ENCODE measurements around the gene NAA16.

NAA16 gene

DNA sequence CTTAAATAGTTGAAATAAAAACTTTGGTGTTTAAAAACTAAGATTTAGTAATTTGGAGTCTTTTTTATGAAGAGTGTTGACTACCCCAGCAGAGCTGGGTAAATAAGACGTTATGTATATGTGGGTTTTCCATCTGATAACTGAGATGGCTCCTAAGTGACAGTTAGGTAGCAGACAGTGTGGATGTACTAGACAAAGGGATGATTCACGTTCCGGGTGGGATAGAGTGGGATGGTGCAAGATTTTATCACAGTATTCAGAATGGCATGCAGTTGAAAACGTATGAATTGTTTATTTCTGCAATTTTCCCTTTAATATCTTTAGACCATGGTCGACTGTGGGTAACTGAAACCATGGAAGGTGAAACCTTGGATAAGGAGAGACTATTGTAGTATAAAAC lies 50.4 kb downstream of the NAA16 start:
- DNase-seq = no peak

DNA sequence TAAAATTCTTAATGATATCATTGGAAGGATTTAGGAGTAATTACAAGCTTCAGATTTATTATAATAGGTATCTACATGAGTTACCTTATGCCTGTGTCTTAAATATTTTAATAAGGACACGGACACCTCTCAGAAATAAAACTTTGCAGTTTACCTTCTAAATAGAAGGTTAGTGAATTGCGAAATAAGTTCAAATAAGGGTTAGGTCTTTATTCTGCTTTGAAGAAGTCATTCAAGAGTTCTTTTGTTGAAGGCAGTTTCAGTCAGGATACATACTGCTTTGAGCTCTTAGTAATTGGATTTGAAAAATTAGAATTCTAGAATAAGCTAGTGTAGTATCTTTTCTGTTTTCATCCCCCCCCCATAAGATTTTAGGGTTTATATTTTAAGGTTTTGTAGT lies 53.0 kb downstream of the NAA16 start:
- no peak for DNase-seq

DNA sequence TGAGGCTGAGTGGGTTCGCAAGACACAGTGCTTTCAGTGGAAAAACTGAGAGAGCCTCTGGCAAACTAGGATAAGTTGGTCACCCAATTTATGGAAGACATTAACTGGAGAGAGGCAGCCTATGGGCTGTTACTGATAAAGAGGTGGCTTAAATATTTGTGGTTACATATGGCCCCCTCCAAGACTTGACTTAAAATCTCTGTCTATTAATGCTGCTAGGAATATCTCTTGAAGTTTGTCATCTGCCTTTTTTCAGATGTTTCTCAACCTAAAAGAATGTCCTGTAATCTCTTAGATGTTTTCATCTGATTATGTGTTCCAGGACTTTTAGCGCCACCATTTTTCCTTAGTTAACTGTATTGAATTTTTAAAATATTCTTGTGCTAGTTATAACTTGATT lies 54.6 kb downstream of the NAA16 start:
- DNase-seq = no peak

DNA sequence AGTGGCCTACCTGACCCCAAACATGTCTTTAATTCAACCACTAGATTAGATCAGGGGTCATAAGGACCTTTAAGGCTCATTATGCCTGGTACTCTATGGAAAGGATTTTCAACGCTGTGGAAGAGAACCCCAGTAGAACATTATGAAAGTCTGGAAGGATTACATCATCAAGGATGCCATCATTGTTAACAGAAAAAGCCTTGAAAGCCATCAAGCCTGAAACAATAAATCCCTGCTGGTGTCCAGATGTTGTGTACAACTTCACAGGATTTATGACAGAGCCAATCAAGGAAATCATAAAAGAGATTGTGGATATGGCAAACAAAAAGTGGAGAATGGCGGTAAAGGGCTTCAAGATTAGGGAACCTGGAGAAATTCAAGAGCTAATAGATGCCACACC lies 59.7 kb downstream of the NAA16 start:
- DNase-seq = no peak

DNA sequence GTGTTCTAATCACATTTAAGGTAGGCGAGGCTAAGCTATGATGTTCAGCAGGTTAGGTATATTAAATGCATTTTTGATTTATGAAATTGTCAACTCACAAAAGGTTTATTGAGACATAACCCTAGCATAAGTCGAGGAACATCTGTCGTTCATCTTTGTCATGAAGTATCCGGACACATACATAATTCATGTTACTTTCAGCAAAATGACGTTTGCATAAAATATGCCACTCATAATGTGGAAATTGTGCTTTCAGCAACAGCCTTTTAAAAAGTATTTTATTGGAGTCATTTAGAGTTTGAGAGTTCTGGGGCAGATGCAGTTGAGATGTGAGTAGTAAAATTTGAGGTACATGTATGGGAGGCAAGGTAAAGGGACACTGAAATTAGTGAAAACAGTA lies 66.4 kb downstream of the NAA16 start:
- no peak for DNase-seq

DNA sequence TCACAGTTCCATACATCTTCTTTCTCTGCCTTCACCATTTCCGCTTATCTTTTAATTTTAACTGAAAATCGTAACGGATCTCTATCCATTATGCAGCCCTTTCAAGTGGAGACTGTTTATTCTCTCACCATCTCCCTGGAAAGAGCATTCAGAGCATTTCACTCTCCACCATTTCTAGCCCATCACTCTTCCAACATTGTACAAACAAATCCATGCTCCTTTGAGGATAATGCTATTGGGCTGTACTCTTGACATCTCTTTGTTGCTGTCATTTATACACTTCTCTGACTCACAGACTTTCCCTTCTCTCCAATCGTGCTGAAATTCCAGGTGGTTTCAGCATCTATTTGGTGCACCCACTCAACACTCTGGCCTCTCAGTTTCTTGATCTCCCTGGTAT lies 71.4 kb downstream of the NAA16 start:
- no peak for DNase-seq

DNA sequence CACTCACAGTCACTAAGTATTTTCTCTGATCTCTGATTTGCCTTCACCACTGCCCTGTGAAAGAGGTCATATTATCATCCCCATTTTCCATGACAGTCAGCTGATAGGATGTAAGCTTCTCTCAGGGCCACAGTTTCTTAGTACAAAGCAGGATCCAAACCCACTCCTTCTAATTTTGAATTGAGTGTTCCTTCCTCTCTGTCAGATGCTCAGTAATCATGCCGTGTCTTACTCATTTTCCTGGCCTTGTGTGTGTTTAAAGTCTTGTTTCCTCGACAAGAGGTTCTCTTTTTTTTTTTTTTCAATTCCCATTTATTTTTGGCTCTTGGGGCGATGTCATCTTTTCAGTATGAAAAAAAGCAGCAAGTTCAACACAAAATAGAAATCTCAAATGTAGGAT lies 72.3 kb downstream of the NAA16 start:
- DNase-seq = no peak

DNA sequence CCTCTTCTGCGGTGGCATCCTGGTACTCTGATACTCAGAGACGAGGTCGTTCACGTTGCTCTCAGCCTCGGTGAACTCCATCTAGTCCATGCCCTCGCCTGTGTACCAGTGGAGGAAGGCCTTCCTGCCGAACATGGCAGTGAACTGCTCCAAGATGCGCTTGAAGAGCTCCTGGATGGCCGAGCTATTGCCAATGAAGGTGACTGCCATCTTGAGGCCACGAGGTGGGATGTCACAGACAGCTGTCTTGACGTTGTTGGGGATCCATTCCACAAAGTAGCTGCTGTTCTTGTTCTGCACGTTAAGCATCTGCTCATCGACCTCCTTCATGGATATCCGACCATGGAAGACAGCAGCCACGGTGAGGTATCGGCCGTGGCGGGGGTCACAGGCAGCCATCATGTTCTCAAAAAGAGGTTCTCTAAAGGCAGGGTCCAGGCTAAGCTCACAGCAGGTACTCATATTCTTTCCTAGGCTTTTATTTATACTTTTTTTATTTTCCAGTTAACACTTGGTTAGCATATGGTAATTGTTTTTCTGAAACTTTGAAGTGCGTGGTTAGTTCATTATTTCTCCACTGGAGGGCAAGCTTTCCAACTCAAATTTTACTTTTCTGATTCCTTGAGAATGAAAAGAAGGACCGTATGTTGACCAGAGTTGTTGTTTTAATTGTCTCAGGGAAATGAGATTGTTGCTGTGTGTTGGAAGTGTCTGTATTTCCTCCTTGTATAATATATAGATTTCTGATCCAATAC lies 73.9 kb downstream of the NAA16 start:
- no peak for DNase-seq

DNA sequence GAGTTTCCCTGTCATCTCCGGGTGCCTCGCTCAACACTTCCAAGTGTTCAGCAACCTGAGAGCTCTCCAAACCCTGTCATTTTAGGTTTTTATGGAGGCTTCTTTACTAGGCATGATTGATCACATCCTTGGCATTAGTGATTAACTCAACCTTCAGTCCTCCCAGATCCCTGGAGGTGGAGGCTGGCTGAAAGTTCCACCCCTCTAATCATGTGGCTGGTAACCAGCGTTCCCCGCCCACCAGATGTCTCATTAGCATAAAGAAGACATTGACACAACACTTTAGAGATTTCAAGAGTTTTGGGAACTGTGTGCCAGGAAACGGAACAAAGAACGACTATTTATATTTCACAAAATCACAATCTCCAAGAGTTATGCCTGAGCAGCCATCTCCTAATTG lies 75.1 kb downstream of the NAA16 start:
- no peak for DNase-seq

DNA sequence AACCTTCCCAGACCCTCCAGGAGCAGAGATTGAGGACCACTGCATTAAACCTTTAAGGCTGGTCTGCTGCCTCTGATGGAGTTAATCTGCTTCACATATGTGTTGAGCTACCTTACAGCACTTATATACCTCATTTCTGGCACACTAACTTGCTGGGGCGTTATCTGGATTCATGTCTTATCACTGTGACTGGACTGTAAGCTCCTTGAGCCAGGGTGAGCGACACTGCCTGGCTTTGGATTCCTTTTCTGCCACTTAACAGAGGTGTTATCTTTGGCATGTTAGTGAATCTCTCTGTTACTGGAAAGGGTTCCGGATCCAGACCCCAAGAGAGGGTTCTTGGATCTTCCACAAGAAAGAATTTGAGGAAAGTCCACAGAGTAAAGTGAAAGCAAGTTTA lies 76.5 kb downstream of the NAA16 start:
- DNase-seq = no peak

DNA sequence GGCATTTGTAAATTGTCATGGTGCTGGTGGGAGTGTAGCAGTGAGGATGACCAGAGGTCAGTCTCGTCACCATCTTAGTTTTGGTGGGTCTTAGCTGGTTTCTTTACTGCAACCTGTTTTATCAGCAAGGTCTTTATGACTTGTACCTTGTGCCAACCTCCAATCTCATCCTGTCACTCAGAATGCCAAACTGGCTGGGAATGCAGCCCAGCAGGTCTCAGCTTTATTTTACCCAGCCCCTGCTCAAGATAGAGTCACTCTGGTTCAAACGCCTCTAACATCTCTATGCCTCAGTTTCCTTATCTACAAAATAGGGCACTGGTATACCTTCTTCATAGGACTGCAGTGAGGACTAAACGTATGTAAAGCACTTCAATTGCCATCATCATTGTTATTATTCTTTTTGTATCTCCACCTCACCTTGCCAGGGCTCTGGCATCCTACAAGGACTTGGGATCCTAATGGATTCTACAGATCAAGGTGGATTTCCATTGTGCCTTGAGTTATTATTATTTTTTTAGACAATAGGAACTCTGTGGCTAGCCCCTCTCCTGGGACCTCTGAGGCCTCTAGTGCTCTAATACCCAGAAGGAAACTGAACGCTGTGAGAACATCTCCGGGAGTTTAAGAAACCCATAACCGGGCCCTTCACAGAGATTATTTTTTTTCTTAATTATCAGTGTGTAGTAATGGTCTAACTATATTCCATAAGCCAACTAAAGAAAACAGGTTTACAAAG lies 77.2 kb downstream of the NAA16 start:
- DNase-seq = no peak

DNA sequence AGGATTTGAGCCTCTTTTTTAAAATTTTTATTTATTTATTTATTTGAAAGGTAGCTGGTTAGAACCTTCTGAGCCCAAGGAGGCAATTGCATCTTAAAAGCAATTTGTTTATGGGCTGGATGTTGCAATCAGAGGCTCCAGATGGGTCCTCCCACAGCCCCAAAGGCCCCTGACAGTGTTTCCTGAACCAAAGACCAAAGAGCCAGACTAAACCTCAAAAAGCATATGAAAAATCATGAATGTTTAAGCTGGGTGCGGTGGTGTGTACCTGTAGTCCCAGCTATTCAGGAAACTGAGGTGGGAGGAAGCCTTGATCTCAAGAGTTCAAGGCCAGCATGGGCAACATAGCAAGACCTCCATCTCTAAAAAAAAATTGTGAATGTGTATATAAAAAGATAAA lies 78.5 kb downstream of the NAA16 start:
- DNase-seq = no peak

DNA sequence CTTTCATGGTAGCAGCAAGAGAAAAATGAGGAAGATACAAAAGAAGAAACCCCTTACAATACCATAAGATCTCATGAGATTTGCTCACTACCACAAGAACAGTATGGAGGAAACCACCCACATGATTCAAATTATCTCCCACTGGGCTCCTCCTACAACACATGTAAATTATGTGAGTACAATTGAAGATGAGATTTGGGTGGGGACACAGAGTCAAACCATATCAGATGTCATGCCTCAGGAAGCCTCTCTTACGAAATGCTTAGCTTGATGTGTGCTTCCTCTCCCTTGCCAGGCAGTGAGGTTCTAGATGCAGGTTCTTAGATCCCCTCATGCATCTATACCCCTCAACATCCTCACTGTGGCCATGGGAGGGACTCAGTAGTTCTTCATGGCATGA lies 83.1 kb downstream of the NAA16 start:
- no peak for DNase-seq

DNA sequence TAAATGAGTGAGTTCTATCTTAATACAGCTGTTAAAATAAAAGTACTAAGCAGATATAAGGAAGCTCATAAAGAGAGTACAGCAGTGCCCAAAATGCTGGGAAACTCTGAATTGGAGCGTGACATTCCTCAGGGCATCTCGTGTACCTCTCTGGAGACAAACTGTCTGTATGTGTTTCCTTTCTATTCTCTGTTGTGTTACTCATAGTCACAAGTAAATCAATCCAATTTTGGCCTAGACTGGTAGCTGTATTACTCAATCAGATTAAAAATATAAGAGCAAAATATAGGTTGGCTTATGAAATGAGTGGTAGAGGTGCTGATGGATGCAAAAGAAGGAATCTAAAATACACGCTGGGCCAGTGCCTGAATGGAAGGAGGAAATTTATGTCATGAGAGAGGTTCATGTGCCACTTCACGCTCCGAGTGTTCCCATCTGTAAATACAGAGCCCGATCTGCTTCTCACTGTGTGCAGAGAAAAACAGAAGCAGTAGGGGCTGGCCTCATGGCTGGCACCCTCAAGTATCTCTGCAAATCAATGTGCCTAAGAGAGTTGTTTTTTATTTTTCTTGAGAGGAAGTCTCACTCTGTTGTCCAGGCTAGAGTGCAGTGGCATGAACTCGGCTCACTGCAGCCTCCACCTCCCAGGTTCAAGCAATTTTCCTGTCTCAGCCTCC lies 87.6 kb downstream of the NAA16 start:
- no peak for DNase-seq

DNA sequence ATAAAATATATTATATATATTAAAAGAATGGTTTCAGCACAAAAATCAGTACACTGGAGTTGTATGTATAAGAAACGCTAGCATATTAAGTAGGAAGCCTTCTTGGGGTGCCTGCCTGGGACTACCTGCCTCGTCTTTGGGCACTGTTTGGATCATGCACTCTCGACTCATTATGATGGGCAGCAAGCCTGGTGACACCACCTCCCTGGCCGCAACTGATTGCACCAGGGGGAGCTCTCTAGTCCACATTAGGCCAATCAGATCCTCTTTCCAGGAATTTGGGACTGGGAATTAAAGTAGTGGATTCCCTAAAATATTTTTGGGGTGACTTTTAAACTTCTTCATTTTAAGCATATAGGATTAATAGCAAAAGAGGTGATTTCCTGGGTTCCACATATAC lies 90.3 kb downstream of the NAA16 start:
- no peak for DNase-seq

DNA sequence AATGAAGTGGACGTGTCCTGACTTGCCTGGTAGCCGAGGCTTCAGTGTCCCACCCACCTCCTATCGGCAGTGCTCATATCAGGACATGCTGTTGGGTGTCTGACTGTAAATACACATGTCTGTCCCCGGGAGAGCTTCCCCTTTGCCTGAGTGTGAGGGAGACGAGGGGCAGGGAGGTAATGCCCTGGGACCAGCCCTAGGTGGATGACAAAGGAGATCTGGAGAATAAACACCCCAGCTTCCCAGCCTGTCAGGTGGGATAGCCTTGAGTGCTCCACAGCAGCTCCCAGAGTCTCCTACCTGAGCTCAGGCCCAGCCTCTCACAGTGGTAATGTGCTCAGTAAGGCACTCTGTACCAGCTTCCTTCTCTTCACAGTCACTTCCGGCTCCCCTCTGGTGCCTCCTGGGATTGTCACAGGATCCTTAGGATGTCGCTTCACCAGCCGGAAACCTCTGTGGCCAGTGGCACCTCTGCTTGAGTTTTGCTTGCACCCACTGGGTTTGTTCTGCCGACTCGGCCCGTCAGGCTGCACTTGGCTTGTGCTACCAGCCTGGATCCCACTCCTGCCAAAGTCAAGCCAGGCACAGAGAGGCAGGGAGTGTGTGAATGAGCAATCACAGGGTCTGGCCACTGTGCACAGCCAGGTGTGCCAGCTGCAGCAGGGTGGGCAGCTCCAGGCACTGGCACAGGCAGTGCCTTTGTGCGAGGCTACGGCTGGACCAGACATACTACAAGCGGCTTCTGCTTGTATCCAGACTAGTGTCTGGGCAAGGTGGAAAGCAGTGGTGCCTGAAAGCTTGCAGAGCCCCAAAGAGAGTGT lies 91.8 kb downstream of the NAA16 start:
- DNase-seq = no peak

DNA sequence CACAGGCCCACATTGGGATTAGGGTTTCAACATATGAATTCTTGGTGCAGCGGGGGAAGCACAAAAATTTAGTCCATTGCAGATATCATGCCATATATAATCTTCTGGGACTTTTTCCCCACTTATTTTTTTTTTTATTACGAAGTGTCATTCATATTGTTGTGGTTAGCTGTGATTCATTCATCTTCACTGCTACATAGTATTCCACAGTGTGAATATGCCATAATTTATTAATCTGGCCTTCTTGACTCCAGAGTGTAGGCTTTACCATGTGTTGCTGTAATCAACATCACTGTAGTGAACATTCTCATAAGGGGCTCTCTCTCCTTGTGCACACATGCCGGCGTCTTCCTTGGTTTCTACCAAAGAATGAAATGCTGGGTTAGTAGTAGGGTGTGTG lies 92.9 kb downstream of the NAA16 start:
- no peak for DNase-seq

DNA sequence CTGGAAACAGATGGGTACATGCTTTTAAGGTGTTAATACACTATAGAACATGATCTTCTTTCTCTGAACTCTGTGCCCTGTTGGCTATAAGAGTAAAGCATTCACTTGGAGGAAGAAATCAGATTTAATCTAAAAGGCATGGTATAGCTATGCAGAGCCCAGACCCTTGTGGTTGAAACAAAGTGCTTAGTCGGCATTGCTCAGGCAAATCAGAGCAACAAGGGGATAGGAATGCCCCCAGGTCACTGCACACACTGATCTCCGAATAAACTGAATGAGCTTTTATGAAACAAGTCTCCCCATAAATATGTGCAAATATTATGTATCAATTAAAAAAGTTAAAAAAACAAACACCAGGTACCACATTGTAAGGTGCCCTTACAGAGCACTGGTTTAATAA lies 94.3 kb downstream of the NAA16 start:
- no peak for DNase-seq

DNA sequence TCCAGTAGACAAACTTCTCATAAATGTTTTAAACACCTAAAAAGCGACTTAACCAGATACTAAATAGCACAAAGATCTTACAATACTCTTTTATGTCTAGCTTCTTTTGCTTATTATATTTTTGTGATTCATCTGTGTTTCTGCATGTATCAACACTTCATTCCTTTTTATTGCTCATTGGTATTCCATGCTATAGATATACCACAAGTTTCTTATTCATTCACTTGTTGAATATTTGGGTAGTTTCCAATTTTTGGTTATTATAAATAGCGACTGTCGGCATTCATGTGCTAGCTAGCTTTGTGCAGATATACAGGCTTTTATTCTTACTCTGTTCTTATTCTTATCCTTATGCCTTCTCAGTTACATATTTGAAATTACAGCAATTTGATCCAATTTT lies 96.3 kb downstream of the NAA16 start:
- no peak for DNase-seq

DNA sequence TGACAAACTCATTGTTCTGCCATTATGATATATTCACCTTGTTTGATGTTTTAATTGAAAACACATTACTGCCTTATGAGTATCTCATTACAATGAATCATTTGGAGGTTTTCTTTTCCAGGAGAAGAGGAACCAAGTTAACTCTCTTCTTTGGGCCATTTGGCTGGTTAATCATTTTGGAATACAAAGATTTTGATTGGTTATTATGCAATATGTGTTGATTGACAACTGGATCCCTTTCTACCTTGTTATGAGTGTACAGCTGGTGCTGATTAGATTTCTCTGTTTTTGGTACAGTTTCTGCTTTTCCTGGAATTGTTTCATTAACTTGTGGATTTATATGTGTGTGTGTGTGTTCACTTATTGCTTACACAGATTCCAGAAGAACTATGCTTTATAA lies 97.1 kb downstream of the NAA16 start:
- no peak for DNase-seq

DNA sequence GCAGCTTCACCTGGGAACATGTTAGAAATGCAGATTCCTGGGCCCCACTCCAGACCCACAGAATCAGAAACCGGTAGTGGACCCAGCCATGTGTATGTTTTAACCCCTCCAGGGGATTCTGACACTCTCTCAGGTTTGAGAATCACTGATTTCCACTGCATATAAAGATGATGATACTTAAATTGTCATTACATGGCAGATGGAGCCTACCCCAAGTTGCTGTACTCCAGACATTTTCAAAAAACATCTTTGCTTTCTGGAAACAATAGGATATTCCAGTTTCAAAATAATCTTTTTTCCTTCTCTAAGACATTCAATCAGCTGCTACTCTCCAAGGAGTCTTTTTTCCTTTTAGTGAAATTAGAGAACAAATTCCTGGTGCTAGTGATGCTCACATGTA lies 97.7 kb downstream of the NAA16 start:
- no peak for DNase-seq

DNA sequence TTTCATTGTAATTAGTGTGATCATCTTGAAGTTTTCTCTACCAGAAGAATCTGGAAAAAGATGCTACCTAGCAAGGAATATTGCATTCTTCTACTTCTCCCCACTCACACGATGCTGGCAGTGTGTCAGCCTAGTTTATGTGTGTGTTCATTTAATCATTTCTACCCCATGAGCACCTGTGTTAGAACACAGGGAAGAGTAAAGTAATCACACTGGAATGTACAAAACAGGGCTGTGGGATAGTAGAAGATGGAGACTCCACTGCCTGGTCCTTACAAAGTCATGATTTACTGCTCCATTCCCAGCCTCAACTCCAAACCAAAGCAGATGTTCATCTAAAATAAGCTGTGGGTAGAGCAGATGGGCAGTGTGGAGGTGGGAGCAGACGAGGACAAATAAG lies 98.5 kb downstream of the NAA16 start:
- no peak for DNase-seq

DNA sequence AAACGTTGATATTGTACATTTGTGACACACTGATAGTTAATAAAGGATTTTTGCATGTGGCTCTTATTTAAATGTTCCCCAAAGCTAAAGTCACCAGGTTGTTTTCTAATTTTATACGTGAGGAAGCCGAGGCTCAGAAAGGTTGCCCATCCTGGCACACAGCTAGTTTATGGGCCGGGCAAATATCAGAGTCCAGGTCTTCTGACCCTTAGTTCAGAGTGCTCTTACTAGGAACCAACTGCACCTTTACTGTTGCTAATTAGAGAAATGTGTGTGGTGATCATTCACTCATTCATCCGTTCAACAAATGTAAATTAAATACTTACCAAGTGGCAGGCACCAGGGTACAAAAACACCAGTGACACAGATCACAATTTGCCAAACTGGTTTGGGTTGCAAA lies 100.0 kb downstream of the NAA16 start:
- DNase-seq = no peak
